B cell (primary cell): ENCODE measurements around the gene AQP12B.

Experiments used
- CTCF ChIP-seq: fragments of 200-600 bp; IDR thresholded peaks from one replicate; pipeline ENCODE4 v1.8.0; 2022; ENCODE audit warnings: antibody characterized with exemption, mild to moderate bottlenecking
- EZH2 ChIP-seq: IDR thresholded peaks from 2 replicates; pipeline ENCODE4 v1.6.1; 2012; ENCODE audit warnings: borderline replicate concordance, low read depth, mild to moderate bottlenecking, moderate library complexity, low read length; ENCODE audit not compliant: insufficient read depth, poor library complexity, severe bottlenecking

GRCh38 chr2:240717681-240718581, 35.2 kb upstream of the AQP12B start:
- no peak for TF ChIP-seq CTCF
- TF ChIP-seq EZH2: no peak
